ENCODE results near the gene HNRNPL. TPM values are rescaled to one million over a fixed set of nuclear protein-coding genes. Genes with fewer than 3 reads are reported as not detected.
A peak's percentile ranks its signal among the peaks of the same experiment; 100 is the strongest.

Gene HNRNPL
- total RNA-seq, 2 experiments from 2014 or later: 517 to 535 TPM

GRCh38 chr19:38850436-38850975 lies 720 bp upstream of the HNRNPL start:
- POLR2A ChIA-PET: no interaction called here
- no peaks in the 10 kb centered on the region for H3K9me3 Mint-ChIP-seq

GRCh38 chr19:38849147-38849859 lies 483 bp downstream of the HNRNPL start:
- peak overlapping the region; percentile 100 for H3K27ac Mint-ChIP-seq
- H3K36me3 Mint-ChIP-seq (ENCODE audit: low read depth): peaks cover 43% of the 10 kb centered on the region
- POLR2A ChIA-PET: interaction anchor here (0.6 to 1.2 kb wide), 5 partner anchors 8 to 202 kb away, joined by 3 to 5 read pairs (median 4); partner anchors contain the start of genes ACTN4 and ECH1
- H3K27me3 Mint-ChIP-seq: no peaks in the 10 kb centered on the region
- peak overlapping the region; percentile 94 for H3K4me3 Mint-ChIP-seq
- no peaks in the 10 kb centered on the region for H3K9me3 Mint-ChIP-seq
- peak; percentile 96 for DNase-seq
- CTCF ChIA-PET: interaction anchor here (0.7 to 2.2 kb wide), 7 partner anchors 9 to 81 kb away, joined by 3 to 6 read pairs (median 4); partner anchors contain the start of genes MRPS12 and SARS2
- H3K4me1 Mint-ChIP-seq: peaks cover 58% of the 10 kb centered on the region

More at GRCh38 chr19:38850436-38850975, 720 bp upstream of the HNRNPL start:
- Mint-ChIP-seq H3K27ac (peak overlapping the region; percentile 100), H3K27me3 (no peaks in the 10 kb centered on the region), H3K4me3 (peak overlapping the region; percentile 94), H3K36me3 (ENCODE audit: low read depth) (peaks cover 33% of the 10 kb centered on the region), H3K4me1 (peaks cover 48% of the 10 kb centered on the region)
- CTCF ChIA-PET: no interaction called here
- DNase-seq: peak; percentile 100

- Mint-ChIP-seq H3K9me3 (no peaks in the 10 kb centered on the region), H3K27ac (peak overlapping the region; percentile 100), H3K36me3 (ENCODE audit: low read depth) (peaks cover 51% of the 10 kb centered on the region), H3K4me1 (peaks cover 63% of the 10 kb centered on the region), H3K27me3 (no peaks in the 10 kb centered on the region), H3K4me3 (peak overlapping the region; percentile 94)
- ChIA-PET POLR2A (interaction anchor here (0.6 to 1.2 kb wide), 5 partner anchors 9 to 201 kb away, joined by 3 to 5 read pairs (median 4); partner anchors contain the start of genes ACTN4 and ECH1), CTCF (interaction anchor here (0.7 to 2.2 kb wide), 8 partner anchors 8 to 82 kb away, joined by 3 to 6 read pairs (median 4); partner anchors contain the start of genes MRPS12 and SARS2)
- peak; percentile 8 for DNase-seq
Observed at GRCh38 chr19:38848299-38849146, 1.3 kb downstream of the HNRNPL start.

- H3K4me1 Mint-ChIP-seq: peaks cover 74% of the 10 kb centered on the region
- peak overlapping the region; percentile 8 for H3K4me3 Mint-ChIP-seq
- ChIA-PET POLR2A (no interaction called here), CTCF (interaction anchor here (0.8 to 1.0 kb wide), 3 partner anchors 12 to 21 kb away, joined by 3 read pairs; partner anchors contain the start of gene ECH1)
- peaks cover 74% of the 10 kb centered on the region for H3K36me3 Mint-ChIP-seq (ENCODE audit: low read depth)
- no peak for DNase-seq
- peak overlapping the region; percentile 48 for H3K27ac Mint-ChIP-seq
- H3K9me3 Mint-ChIP-seq: no peaks in the 10 kb centered on the region
- no peaks in the 10 kb centered on the region for H3K27me3 Mint-ChIP-seq
Observed at GRCh38 chr19:38846097-38846496, 3.7 kb downstream of the HNRNPL start.

- H3K27me3 Mint-ChIP-seq: no peaks in the 10 kb centered on the region
- ChIA-PET CTCF (no interaction called here), POLR2A (no interaction called here)
- DNase-seq: no peak
- no peak overlapping the region for H3K27ac Mint-ChIP-seq
- peaks cover 76% of the 10 kb centered on the region for H3K4me1 Mint-ChIP-seq
- H3K9me3 Mint-ChIP-seq: no peaks in the 10 kb centered on the region
- H3K36me3 Mint-ChIP-seq (ENCODE audit: low read depth): peaks cover 80% of the 10 kb centered on the region
- H3K4me3 Mint-ChIP-seq: no peak overlapping the region
Observed at GRCh38 chr19:38845374-38846024, 4.3 kb downstream of the HNRNPL start.

- H3K9me3 Mint-ChIP-seq: no peaks in the 10 kb centered on the region
- ChIA-PET CTCF (interaction anchor here (0.6 to 1.1 kb wide), 3 partner anchors 9 to 506 kb away, joined by 3 to 6 read pairs (median 3); no protein-coding TSS in a partner anchor), POLR2A (interaction anchor here (0.6 kb wide), 1 partner anchor 579 kb away, joined by 5 read pairs; no protein-coding TSS in a partner anchor)
- DNase-seq: no peak
- H3K4me1 Mint-ChIP-seq: peaks cover 85% of the 10 kb centered on the region
- H3K27me3 Mint-ChIP-seq: no peaks in the 10 kb centered on the region
- H3K4me3 Mint-ChIP-seq: no peak overlapping the region
- peaks cover 92% of the 10 kb centered on the region for H3K36me3 Mint-ChIP-seq (ENCODE audit: low read depth)
- peak overlapping the region; percentile 95 for H3K27ac Mint-ChIP-seq
Observed at GRCh38 chr19:38844093-38844686, 5.6 kb downstream of the HNRNPL start.

GRCh38 chr19:38843175-38843758 lies 6.5 kb downstream of the HNRNPL start:
- POLR2A ChIA-PET: no interaction called here
- Mint-ChIP-seq H3K4me3 (peak overlapping the region; percentile 8), H3K36me3 (ENCODE audit: low read depth) (peaks cover 92% of the 10 kb centered on the region), H3K27ac (peak overlapping the region; percentile 95), H3K4me1 (peaks cover 87% of the 10 kb centered on the region), H3K27me3 (no peaks in the 10 kb centered on the region), H3K9me3 (no peaks in the 10 kb centered on the region)
- CTCF ChIA-PET: interaction anchor here (1.1 to 1.3 kb wide), 2 partner anchors 11 to 26 kb away, joined by 3 to 4 read pairs; no protein-coding TSS in a partner anchor
- DNase-seq: no peak

GRCh38 chr19:38842439-38843174 lies 7.2 kb downstream of the HNRNPL start:
- H3K27ac Mint-ChIP-seq: peak overlapping the region; percentile 95
- CTCF ChIA-PET: interaction anchor here (0.6 to 1.3 kb wide), 6 partner anchors 18 to 440 kb away, joined by 3 to 6 read pairs (median 4); partner anchors contain the start of genes FAM98C, MRPS12, NFKBIB and SARS2
- peaks cover 92% of the 10 kb centered on the region for H3K36me3 Mint-ChIP-seq (ENCODE audit: low read depth)
- peak overlapping the region; percentile 69 for H3K4me3 Mint-ChIP-seq
- POLR2A ChIA-PET: interaction anchor here (0.5 to 1.2 kb wide), 4 partner anchors 10 to 440 kb away, joined by 3 to 5 read pairs (median 3); partner anchors contain the start of genes ECH1 and FAM98C
- no peaks in the 10 kb centered on the region for H3K9me3 Mint-ChIP-seq
- peak; percentile 83 for DNase-seq
- H3K27me3 Mint-ChIP-seq: no peaks in the 10 kb centered on the region
- peaks cover 81% of the 10 kb centered on the region for H3K4me1 Mint-ChIP-seq

GRCh38 chr19:38841787-38842438 lies 7.9 kb downstream of the HNRNPL start:
- H3K4me3 Mint-ChIP-seq: peak overlapping the region; percentile 69
- DNase-seq: peak; percentile 64
- ChIA-PET CTCF (interaction anchor here (0.6 to 1.3 kb wide), 7 partner anchors 11 to 439 kb away, joined by 3 to 6 read pairs (median 4); partner anchors contain the start of genes FAM98C, MRPS12, NFKBIB and SARS2), POLR2A (interaction anchor here (0.7 to 1.2 kb wide), 2 partner anchors 10 to 439 kb away, joined by 3 to 5 read pairs; partner anchors contain the start of genes ECH1 and FAM98C)
- H3K4me1 Mint-ChIP-seq: peaks cover 76% of the 10 kb centered on the region
- no peaks in the 10 kb centered on the region for H3K9me3 Mint-ChIP-seq
- H3K36me3 Mint-ChIP-seq (ENCODE audit: low read depth): peaks cover 92% of the 10 kb centered on the region
- no peaks in the 10 kb centered on the region for H3K27me3 Mint-ChIP-seq
- peak overlapping the region; percentile 95 for H3K27ac Mint-ChIP-seq

- peaks cover 95% of the 10 kb centered on the region for H3K36me3 Mint-ChIP-seq (ENCODE audit: low read depth)
- peak overlapping the region; percentile 69 for H3K4me3 Mint-ChIP-seq
- H3K27ac Mint-ChIP-seq: peak overlapping the region; percentile 95
- H3K4me1 Mint-ChIP-seq: peaks cover 73% of the 10 kb centered on the region
- no peak for DNase-seq
- no peaks in the 10 kb centered on the region for H3K9me3 Mint-ChIP-seq
- POLR2A ChIA-PET: no interaction called here
- CTCF ChIA-PET: interaction anchor here (0.6 to 1.1 kb wide), 3 partner anchors 10 to 89 kb away, joined by 3 to 4 read pairs (median 4); partner anchors contain the start of genes MRPS12 and SARS2
- H3K27me3 Mint-ChIP-seq: no peaks in the 10 kb centered on the region
Observed at GRCh38 chr19:38841180-38841766, 8.5 kb downstream of the HNRNPL start.

Data from activated CD4-positive, alpha-beta T cell treated with anti-CD3 and anti-CD28 coated beads, Interleukin-2, amount 10 ng/mL, durations not matched to agents 7 days and 5 days (primary cell).